Measurements from ENCODE around the gene TEAD1. TPM values are rescaled to one million over a fixed set of nuclear protein-coding genes. Genes with fewer than 3 reads are reported as not detected.

The TEAD1 gene
- total RNA-seq, 1 donor from 2014 or later, result 103 TPM

- DNase-seq (ENCODE audit: low spot score), result no peak
- intact Hi-C loops (cut with DNase I), result no loop called here
Measured at GRCh38 chr11:12922980-12923507, 248.8 kb downstream of the TEAD1 start.

DNA sequence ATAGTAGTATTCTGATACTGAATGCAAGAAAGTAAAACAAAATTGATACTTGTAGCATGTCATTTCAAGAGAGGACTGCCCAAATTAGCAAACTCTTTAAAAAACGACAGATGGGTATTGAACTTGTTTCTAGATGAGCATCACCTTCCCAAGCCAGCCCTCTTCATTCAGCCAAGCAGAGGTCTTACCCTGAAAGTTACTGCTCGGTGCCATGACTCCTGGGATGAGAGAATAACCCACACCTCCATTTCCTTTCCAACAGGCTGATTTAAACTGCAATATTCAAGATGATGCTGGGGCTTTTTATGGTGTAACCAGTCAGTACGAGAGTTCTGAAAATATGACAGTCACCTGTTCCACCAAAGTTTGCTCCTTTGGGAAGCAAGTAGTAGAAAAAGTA lies 250.4 kb downstream of the TEAD1 start:
- DNase-seq (ENCODE audit: low spot score), result no peak
- intact Hi-C loops (cut with DNase I), result no loop called here

GRCh38 chr11:12925520-12925919 lies 251.3 kb downstream of the TEAD1 start:
- DNase-seq (ENCODE audit: low spot score), result no peak
- intact Hi-C loops (cut with DNase I), result no loop called here

DNA sequence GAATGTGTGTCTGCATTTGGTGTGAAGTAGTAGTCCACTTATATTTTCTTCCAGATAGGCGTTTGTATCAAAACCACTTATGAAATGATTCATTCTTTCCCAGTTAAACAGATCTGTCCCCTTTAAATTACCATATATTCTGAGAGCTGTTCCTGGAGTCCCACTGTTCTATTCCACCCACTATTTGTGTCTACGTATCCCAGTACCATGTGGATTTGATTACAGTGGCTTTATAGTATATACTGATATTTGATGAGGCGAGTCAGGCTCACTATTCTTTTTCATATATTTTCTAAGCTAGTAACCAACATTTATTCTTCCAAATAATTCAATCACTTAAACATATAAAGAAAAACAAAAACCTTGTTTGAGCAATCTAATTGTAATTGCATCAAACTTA lies 253.0 kb downstream of the TEAD1 start:
- intact Hi-C loops (cut with DNase I), result no loop called here
- no peak for DNase-seq (ENCODE audit: low spot score)

- intact Hi-C loops (cut with DNase I), result no loop called here
- no peak for DNase-seq (ENCODE audit: low spot score)
Measured at GRCh38 chr11:12927886-12928285, 253.7 kb downstream of the TEAD1 start.

DNA sequence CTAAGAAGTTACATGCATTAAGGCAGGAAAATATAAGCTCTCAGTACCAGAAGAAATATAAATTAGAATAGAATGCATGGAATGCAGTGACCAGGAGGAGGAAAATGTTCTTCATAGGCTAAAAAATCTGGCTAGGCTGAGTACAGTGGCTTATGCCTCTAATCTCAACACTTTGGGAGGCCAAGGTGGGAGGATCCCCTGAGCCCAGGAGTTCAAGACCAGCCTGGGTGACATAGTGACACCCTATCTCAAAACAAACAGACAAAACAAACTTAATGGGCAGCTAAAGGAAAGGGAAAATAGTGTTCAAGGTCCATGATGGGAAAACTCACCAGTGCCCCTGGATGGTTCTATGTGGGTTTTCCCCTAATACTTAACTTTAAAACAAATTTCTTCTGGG lies 256.6 kb downstream of the TEAD1 start:
- DNase-seq (ENCODE audit: low spot score), result no peak
- intact Hi-C loops (cut with DNase I), result no loop called here

DNA sequence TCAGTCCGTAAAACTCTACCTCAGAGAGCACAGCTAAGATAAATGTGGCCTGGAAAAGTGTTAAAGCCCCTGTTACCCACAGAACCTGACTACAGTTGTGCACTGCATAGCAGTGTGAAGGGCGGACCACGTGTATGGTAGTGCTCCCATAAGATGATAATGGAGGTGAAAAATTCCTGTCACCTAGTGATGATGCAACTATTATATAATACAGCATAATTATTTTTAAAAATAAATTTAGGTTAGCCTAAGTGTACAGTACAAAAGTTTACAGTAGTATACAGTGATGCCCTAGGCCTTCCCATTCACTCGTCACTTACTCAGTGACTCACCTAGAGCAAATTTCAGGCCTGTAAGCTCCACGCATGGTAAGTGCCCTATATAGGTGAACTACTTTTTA lies 258.3 kb downstream of the TEAD1 start:
- no peak for DNase-seq (ENCODE audit: low spot score)
- intact Hi-C loops (cut with DNase I), result no loop called here

DNA sequence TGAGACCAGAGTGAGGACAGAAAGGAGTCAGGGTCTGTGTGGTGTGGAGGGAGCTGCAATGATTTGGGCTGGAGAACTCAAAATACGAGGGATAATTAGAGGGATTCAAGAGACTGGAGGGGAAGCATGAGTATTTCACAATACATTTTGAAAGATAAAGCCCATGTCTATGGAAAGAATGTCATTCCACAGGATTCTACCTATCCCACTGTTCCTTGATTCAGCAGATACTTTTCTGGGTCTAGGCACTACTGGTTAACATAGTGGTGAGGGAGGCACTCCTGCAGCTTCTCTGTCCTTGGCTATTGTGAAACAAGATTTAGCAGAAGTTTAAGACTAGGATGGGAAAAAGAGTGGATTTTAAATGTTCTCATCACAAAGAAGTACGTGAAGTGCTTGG lies 262.0 kb downstream of the TEAD1 start:
- intact Hi-C loops (cut with DNase I), result no loop called here
- no peak for DNase-seq (ENCODE audit: low spot score)

- intact Hi-C loops (cut with DNase I), result no loop called here
- no peak for DNase-seq (ENCODE audit: low spot score)
Measured at GRCh38 chr11:12938590-12939247, 264.5 kb downstream of the TEAD1 start.

DNA sequence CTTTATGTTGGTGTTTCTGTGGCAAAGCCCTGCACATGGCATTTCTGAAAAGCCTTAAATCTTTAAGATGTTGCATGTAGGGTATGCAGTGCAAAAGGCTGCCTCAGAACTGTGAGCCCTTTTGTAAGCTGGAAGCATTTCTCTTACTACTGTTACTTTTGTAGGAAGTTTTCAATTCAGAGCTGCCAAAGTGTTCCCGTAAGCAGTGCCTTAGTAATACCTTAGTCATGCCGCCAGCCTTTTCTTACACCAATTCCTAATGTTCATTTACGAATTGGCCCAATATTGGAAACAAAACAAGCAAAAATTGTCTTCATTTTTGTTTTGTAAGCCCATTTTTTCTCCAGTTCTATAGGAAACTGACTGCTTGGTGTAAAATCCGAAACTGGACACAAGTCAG lies 267.4 kb downstream of the TEAD1 start:
- intact Hi-C loops (cut with DNase I), result no loop called here
- no peak for DNase-seq (ENCODE audit: low spot score)

DNA sequence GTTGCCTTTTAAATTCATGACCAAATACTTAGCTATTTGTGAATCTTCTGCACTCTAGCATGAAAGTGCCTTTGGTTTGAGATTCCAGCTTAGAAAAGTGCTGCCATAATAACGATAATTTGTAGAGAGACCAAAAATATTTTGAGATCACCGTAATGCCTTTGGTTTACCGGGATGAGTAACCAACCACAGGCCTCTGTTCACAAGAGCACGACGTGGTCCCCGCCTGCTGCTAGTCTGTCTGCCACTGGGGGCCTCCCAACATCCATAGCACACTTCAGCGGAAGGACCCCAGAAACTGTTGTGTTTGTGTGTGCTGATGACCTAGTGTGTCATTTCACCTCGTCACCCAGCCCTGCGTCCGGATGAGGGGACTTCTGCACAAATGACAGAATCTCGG lies 267.9 kb downstream of the TEAD1 start:
- DNase-seq (ENCODE audit: low spot score), result no peak
- intact Hi-C loops (cut with DNase I), result no loop called here

- DNase-seq (ENCODE audit: low spot score), result no peak
- intact Hi-C loops (cut with DNase I), result no loop called here
Measured at GRCh38 chr11:12943311-12943710, 269.1 kb downstream of the TEAD1 start.

DNA sequence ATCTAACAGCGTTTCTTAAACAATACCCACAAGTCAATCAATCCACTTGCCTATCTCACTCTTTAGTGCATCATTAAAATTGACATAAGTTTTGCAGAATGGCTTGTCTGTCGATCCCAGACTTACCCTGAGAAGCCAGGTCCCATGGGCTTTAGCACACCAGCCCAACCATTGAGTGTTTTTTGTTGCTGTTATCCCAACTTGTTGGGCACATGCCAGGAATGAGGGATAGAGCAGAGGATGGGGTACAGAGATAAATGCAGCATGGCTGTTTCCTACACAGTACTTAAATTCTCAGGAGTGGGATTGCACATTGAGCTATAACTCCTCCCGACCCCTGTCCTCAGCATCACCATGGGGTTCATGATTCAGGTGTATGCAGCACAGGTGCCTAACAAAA lies 270.7 kb downstream of the TEAD1 start:
- no peak for DNase-seq (ENCODE audit: low spot score)
- intact Hi-C loops (cut with DNase I), result no loop called here

DNA sequence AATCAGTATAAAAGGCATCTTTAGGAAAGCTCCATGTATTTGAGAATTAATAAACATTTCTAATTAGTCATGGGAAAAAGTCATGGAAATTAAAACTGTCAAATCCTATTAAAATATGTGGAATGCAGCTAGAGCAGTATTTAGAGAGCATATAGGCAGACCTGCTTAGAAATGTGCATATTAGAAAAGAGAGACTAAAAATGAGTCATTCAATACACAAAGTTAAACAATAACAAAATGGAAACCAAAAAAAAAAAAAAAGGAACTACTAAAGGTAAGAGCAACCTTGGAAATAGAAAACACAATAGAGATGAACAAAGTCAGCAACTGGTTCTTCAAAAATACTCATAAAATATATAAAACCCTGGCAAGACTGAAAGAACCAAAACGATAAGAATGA lies 275.2 kb downstream of the TEAD1 start:
- DNase-seq (ENCODE audit: low spot score), result no peak
- intact Hi-C loops (cut with DNase I), result no loop called here

DNA sequence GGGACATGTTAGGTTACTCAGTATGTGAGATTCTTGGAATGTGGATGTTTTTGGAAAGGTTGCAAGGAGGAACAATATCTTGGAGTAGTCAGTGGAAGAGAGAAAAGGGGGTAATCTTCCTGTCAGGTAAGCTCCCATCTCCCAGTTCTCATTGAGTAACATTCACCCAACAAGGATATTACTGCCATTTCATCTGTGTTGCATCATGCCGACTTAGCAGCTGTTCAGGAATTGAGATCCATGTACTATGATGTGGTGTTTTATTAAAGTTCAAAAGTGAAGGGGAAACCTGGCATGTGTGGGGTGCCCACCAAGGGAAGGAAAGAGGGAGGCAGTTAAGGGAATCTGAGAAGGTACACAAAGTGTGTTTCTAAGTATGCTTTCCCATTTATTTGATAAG lies 276.4 kb downstream of the TEAD1 start:
- intact Hi-C loops (cut with DNase I), result no loop called here
- DNase-seq (ENCODE audit: low spot score), result no peak

GRCh38 chr11:12951376-12951775 lies 277.2 kb downstream of the TEAD1 start:
- intact Hi-C loops (cut with DNase I), result no loop called here
- no peak for DNase-seq (ENCODE audit: low spot score)

DNA sequence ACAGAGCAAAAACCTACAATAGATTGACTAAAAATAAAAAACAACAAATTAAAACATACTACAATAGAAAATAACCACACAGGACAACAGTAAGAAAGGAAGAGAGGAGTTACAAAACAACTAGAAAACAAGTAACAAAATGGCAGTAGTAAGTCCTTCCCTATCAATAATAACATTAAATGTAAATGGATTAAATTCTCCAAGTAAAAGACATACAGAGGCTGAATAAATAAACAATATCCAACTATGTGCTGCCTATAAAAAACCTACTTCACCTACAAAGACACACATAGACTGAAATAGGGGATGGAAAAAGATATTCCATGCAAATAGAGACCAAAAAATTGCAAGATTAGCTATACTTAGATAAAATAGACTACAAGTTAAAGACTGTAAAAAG lies 277.9 kb downstream of the TEAD1 start:
- intact Hi-C loops (cut with DNase I), result no loop called here

GRCh38 chr11:12958986-12959385 lies 284.8 kb downstream of the TEAD1 start:
- intact Hi-C loops (cut with DNase I), result no loop called here

More for the DNA sequence above, 277.9 kb downstream of the TEAD1 start:
- no peak for DNase-seq (ENCODE audit: low spot score)

DNA sequence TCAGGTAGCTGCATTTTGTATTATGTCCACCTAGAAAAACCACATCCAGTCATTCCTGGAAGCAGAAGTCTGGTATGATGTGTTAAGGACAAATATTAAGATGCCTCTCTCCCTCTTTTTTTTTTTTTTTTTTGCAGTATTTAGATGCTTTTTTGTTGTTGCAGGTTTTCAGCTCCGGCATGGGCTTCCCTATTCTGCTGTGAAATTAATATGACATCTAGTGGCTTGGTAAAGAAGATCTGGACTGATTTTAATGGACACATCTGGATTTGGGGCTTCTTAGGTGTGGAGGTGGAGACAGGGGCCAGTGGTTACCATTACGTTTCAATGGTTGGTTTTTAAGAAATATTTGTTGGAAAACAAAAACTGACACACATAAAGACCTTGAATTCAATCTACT lies 287.4 kb downstream of the TEAD1 start:
- intact Hi-C loops (cut with DNase I), result loop anchor here (5.0 to 10.0 kb wide), 2 partner anchors 221 to 383 kb away; no protein-coding TSS in a partner anchor
- DNase-seq (ENCODE audit: low spot score), result no peak

More at GRCh38 chr11:12958986-12959385, 284.8 kb downstream of the TEAD1 start:
- no peak for DNase-seq (ENCODE audit: low spot score)

DNA sequence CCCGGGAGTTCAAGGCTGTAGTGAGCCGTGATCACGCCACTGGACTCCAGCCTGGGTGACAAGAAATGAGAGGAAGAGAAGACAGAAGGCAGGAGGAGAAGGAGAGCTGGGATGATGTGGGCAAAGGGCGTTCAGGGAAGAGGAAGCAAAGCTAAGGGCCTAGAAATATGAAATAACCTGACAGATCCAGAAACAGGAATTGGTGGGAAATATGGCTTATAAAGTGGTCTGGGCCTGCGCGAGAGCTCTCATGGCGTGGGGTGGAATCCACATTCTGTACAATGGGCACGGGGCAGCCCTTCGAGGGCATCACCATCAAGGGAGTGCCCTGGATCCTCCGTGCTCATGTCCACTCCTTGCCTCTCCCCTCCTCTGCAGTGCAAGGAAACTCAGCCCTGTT lies 288.1 kb downstream of the TEAD1 start:
- DNase-seq (ENCODE audit: low spot score), result no peak
- intact Hi-C loops (cut with DNase I), result loop anchor here (5.0 to 10.0 kb wide), 2 partner anchors 220 to 382 kb away; no protein-coding TSS in a partner anchor

DNA sequence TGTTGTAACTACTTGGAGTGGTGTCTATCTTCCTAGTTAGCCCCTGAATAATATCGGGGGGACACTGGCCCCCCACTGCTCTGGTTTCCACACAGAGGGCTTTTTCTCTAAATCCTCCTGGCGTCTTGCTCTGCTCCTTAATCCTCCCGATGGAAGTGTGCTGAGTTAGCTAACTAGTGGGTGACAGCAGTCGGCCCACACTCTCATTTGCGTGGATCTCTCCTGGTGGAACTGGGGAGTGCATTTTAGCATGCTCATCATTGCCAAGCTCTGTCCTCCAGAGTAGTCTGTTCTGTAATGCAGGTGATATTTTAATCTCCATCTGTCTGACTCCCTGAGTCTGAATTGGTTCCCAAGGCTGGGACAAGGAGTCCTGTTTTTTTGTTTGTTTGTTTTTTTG lies 288.8 kb downstream of the TEAD1 start:
- intact Hi-C loops (cut with DNase I), result loop anchor here (5.0 to 10.0 kb wide), 2 partner anchors 219 to 382 kb away; no protein-coding TSS in a partner anchor
- no peak for DNase-seq (ENCODE audit: low spot score)
